Measurements from ENCODE around the gene KRT3. TPM values are rescaled to one million over a fixed set of nuclear protein-coding genes. Genes with fewer than 3 reads are reported as not detected.

The KRT3 gene
- total and polyA plus RNA-seq, 2 donors (not counting 1 experiment from before 2014, with no cell fraction given) = not detected

DNA sequence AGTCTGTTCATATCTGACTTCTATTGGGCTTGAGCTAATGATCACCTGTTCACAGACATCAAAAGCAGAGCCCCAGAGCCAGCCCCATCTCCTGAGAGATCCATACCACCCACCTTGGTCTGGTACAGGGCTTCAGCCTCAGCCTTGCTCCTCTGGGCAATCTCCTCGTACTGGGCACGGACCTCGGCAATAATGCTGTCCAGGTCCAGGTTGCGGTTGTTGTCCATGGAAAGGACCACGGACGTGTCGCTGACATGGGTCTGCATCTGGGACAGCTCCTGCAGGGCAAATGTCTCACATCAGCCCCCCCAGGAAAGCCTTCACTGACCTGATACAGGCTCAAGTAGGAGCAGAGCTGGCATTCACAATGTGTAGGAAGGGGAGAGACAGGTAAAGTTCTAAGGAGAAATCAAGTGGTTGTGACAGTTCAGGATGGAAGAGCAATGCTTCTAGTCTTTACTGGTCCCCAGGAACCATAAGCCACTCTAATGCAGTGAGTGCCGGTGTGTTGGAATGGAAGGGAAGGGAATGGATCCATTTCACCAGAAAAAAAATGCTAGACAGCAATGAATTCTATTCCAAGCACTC lies 12.8 kb upstream of the KRT3 start:
- Histone ChIP-seq H3K4me2 (replicated peaks; ENCODE audit: low read depth, low read length, poor library complexity, severe bottlenecking) (no peak overlapping the region), H3K4me3 (ENCODE audit: control extremely low read depth in 1 of 5, extremely low read depth in 1 of 5, insufficient read depth in 1 of 5, low read depth in 2 of 5, low read length in 4 of 5) (no peak overlapping the region), H3K27me3 (replicated peaks in 1 of 4; ENCODE audit: control extremely low read depth in 1 of 4, control insufficient read depth in 3 of 4, insufficient read depth in 4 of 4, low read length in 3 of 4) (no peaks in the 10 kb centered on the region), H3K9ac (ENCODE audit: low read length) (no peak overlapping the region), H3K9me3 (ENCODE audit: control extremely low read depth in 1 of 3, control insufficient read depth in 2 of 3, insufficient read depth in 1 of 3, low read length in 2 of 3) (no peaks in the 10 kb centered on the region), H3K79me2 (ENCODE audit: control insufficient read depth, insufficient read depth, low read length) (no peaks in the 10 kb centered on the region), H2AFZ (ENCODE audit: insufficient read depth, low read depth, low read length, poor library complexity, severe bottlenecking) (no peak overlapping the region), H3K27ac (ENCODE audit: low read length in 2 of 2) (no peak overlapping the region), H3K36me3 (replicated peaks in 1 of 2; ENCODE audit: control extremely low read depth in 1 of 2, control insufficient read depth in 1 of 2, extremely low read depth in 1 of 2, insufficient read depth in 2 of 2, low read length in 1 of 2) (no peaks in the 10 kb centered on the region), H3K4me1 (ENCODE audit: control insufficient read depth in 2 of 2, insufficient read depth in 2 of 2, low read length in 2 of 2) (no peaks in the 10 kb centered on the region), H4K20me1 (ENCODE audit: control insufficient read depth, insufficient read depth, low read length, poor library complexity, severe bottlenecking) (no peaks in the 10 kb centered on the region)
- DNase-seq (no peak), ATAC-seq (ENCODE audit: low read depth) (no peak)
- 95% methylated on average over 7 of the region's 8 CpGs for WGBS (ENCODE audit: insufficient coverage)
- CTCF ChIA-PET = no interaction called here
- Mint-ChIP-seq H3K9me3 (ENCODE audit: insufficient read depth) (no peaks in the 10 kb centered on the region), H3K27ac (no peak overlapping the region), H3K4me3 (no peak overlapping the region), H3K4me1 (no peaks in the 10 kb centered on the region), H3K27me3 (peaks cover 23% of the 10 kb centered on the region)
- TF ChIP-seq CTCF (IDR thresholded peaks at IDR 0.05) = no peak
- no peak for TF ChIP-seq EZH2 (IDR thresholded peaks at IDR 0.05; ENCODE audit: borderline replicate concordance, insufficient read depth, low read depth, low read length, poor library complexity, severe bottlenecking)
- POLR2A ChIA-PET = no interaction called here
- intact Hi-C loops (cut with micrococcal nuclease) = no loop called here

DNA sequence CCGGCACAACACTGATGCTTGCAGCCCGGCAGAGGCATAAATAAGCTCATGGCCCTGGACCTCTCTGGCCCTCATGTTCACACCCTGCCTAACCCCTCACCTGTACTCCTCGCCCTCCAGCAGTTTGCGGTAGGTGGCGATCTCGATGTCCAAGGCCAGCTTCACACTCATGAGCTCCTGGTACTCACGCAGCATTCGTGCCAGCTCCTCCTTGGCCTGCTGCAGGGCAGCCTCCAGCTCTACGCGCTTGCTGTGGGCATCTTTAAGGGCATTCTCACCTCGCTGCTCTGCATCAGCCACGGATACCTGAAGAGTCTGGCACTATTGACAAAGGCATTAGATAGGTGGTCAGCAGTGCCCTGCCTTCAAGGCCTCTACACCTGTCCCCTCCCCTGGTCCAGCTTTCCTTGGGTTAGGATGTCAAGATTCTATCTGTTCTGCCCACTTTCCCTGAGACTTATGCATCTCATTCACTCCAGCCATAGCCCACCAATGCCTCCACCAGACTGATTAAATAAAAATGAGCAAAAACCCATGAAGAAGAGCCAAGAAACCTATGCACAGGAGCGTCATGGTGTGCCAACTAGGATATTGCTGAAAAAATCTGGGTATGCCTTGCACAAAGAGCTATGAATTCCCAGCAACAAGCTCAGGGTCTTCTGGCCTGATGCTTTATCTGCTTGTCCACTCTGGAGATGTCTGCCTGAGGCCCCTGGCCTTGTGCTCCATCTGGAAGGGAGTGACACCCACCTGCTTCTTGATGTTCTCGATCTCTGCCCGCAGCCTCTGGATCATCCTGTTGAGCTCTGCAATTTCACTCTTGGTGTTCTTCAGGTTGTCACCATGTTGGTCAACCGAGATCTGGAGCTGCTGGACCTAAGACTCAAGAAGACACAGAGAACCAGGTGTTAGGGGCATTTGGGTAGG lies 11.9 kb upstream of the KRT3 start:
- no peak overlapping the region for H3K4me2 ChIP-seq (replicated peaks; ENCODE audit: low read depth, low read length, poor library complexity, severe bottlenecking)
- H3K27me3 ChIP-seq (replicated peaks in 1 of 4; ENCODE audit: control extremely low read depth in 1 of 4, control insufficient read depth in 3 of 4, insufficient read depth in 4 of 4, low read length in 3 of 4) = no peaks in the 10 kb centered on the region
- H3K9ac ChIP-seq (ENCODE audit: low read length) = no peak overlapping the region
- H3K27ac ChIP-seq (ENCODE audit: low read length in 2 of 2) = no peak overlapping the region
- H3K79me2 ChIP-seq (ENCODE audit: control insufficient read depth, insufficient read depth, low read length) = no peaks in the 10 kb centered on the region
- Mint-ChIP-seq H3K27me3 (peaks cover 28% of the 10 kb centered on the region), H3K4me1 (no peaks in the 10 kb centered on the region), H3K4me3 (no peak overlapping the region), H3K27ac (no peak overlapping the region), H3K9me3 (ENCODE audit: insufficient read depth) (no peaks in the 10 kb centered on the region)
- ChIA-PET CTCF (no interaction called here), POLR2A (no interaction called here)
- no peak for ATAC-seq (ENCODE audit: low read depth)
- no peaks in the 10 kb centered on the region for H3K9me3 ChIP-seq (ENCODE audit: control extremely low read depth in 1 of 3, control insufficient read depth in 2 of 3, insufficient read depth in 1 of 3, low read length in 2 of 3)
- H3K36me3 ChIP-seq (replicated peaks in 1 of 2; ENCODE audit: control extremely low read depth in 1 of 2, control insufficient read depth in 1 of 2, extremely low read depth in 1 of 2, insufficient read depth in 2 of 2, low read length in 1 of 2) = no peaks in the 10 kb centered on the region
- no peaks in the 10 kb centered on the region for H3K4me1 ChIP-seq (ENCODE audit: control insufficient read depth in 2 of 2, insufficient read depth in 2 of 2, low read length in 2 of 2)
- H4K20me1 ChIP-seq (ENCODE audit: control insufficient read depth, insufficient read depth, low read length, poor library complexity, severe bottlenecking) = no peaks in the 10 kb centered on the region
- WGBS (ENCODE audit: insufficient coverage) = 90% methylated on average over 16 of the region's 16 CpGs
- no peak overlapping the region for H3K4me3 ChIP-seq (ENCODE audit: control extremely low read depth in 1 of 5, extremely low read depth in 1 of 5, insufficient read depth in 1 of 5, low read depth in 2 of 5, low read length in 4 of 5)
- H2AFZ ChIP-seq (ENCODE audit: insufficient read depth, low read depth, low read length, poor library complexity, severe bottlenecking) = no peak overlapping the region
- intact Hi-C loops (cut with micrococcal nuclease) = no loop called here
- no peak for DNase-seq
- TF ChIP-seq CTCF (IDR thresholded peaks at IDR 0.05) (no peak), EZH2 (IDR thresholded peaks at IDR 0.05; ENCODE audit: borderline replicate concordance, insufficient read depth, low read depth, low read length, poor library complexity, severe bottlenecking) (no peak)
